ENCODE results near the gene USP3. TPM values are rescaled to one million over a fixed set of nuclear protein-coding genes. Genes with fewer than 3 reads are reported as not detected.

The USP3 gene
- total RNA-seq, 2 donors from 2014 or later: 44.2 to 45.8 TPM

DNA sequence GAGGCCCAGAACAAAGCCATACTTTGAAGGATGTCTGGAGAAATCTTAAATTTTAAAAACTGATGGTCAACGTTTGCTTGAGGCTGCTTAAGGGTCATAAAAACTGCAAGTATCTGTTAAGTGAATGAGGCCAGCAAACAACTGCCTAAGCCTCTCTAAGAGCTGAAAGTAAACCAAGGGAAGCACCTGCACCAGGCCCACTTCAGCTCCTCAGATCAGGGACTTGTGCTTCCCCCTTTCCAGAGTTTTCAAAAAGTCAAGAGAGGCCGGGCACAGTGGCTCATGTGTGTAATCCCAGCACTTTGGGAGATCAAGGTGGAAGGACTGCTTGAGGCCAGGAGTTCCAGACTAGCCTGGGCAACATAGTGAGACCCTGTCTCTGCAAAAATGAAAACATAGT, 101.9 kb downstream of the USP3 start:
- no peak for TF ChIP-seq CTCF (IDR thresholded peaks at IDR 0.05)
- TF ChIP-seq POLR2AphosphoS5 (IDR thresholded peaks at IDR 0.05): no peak
- no peak for TF ChIP-seq POLR2A (IDR thresholded peaks at IDR 0.05)
- H3K36me3 ChIP-seq: no peaks in the 10 kb centered on the region
- no peaks in the 10 kb centered on the region for H3K9me3 ChIP-seq
- intact Hi-C loops (cut with DNase I): no loop called here
- peaks cover 8% of the 10 kb centered on the region for H3K4me1 ChIP-seq (replicated peaks)
- no peak overlapping the region for H3K4me3 ChIP-seq
- DNase-seq (ENCODE audit: low spot score): no peak
- H3K27me3 ChIP-seq (replicated peaks; ENCODE audit: insufficient read depth): no peaks in the 10 kb centered on the region
- WGBS: 48% methylated on average over 2 of the region's 2 CpGs
- no peak overlapping the region for H3K27ac ChIP-seq

DNA sequence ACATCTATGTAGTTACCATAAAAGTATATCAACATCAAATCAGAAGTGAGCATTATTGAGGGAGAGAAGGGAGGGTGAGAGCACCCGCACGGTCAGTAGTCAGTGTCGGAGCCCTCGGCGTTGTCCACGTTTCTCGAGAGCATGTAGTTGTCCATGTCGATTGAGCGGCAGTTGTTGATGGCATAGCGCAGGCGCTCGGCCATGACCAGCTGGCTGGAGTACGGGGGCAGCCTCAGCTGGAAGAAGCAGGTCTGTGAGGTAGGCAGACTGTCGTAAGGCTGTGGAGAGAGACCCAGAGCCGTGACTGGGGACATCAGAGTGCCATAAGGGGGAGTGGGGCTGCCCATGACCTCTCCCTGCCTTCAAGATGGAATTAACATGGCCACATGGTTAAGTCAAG, 104.6 kb downstream of the USP3 start:
- WGBS: 94% methylated on average over 15 of the region's 15 CpGs
- Histone ChIP-seq H3K4me1 (replicated peaks) (peaks cover 10% of the 10 kb centered on the region), H3K4me3 (no peak overlapping the region), H3K27ac (peak overlapping the region in 1 of 2 donors; percentile 55), H3K36me3 (peaks cover 0 to 8% of the 10 kb centered on the region in 2 donors), H3K27me3 (replicated peaks; ENCODE audit: insufficient read depth) (no peaks in the 10 kb centered on the region), H3K9me3 (no peaks in the 10 kb centered on the region)
- TF ChIP-seq POLR2AphosphoS5 (IDR thresholded peaks at IDR 0.05) (no peak), POLR2A (IDR thresholded peaks at IDR 0.05) (no peak)
- DNase-seq (ENCODE audit: low spot score): no peak
- intact Hi-C loops (cut with DNase I): no loop called here

DNA sequence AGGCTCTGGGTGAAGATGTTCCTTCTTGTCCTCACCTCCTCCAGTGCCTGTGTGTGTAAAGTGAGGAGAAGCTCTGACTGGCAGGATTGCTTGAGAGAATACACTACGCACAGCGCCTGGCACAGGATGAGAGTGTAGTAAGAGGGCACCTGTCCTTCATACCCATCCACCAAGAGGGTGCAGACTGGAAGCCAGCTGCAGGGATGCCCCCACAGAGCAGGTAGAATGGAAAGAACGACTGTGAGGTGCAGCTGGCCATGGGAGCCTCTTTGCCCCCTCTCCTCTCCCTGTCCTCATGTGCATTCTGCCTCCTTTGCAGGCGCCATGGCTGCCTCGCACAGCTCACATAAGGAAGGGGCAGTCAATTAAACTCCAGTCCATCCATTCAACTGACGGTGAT, 105.1 kb downstream of the USP3 start:
- Histone ChIP-seq H3K36me3 (peaks cover 0 to 8% of the 10 kb centered on the region in 2 donors), H3K27ac (peak overlapping the region; percentile 55 to 70)
- TF ChIP-seq POLR2A (IDR thresholded peaks at IDR 0.05): no peak
- no peak for TF ChIP-seq CTCF (IDR thresholded peaks at IDR 0.05)
- no peak for TF ChIP-seq POLR2AphosphoS5 (IDR thresholded peaks at IDR 0.05)

GRCh38 chr15:63610209-63610841, 105.9 kb downstream of the USP3 start:
- peak overlapping the region; percentile 55 to 70 for H3K27ac ChIP-seq
- H3K36me3 ChIP-seq: peaks cover 0 to 8% of the 10 kb centered on the region in 2 donors
- no peaks in the 10 kb centered on the region for H3K27me3 ChIP-seq (replicated peaks; ENCODE audit: insufficient read depth)
- H3K4me3 ChIP-seq: no peak overlapping the region
- H3K4me1 ChIP-seq (replicated peaks): peaks cover 10% of the 10 kb centered on the region
- DNase-seq (ENCODE audit: low spot score): peak; percentile 75
- TF ChIP-seq CTCF (IDR thresholded peaks at IDR 0.05): peak; percentile 42 to 82 (median 70)
- TF ChIP-seq POLR2AphosphoS5 (IDR thresholded peaks at IDR 0.05): peak; percentile 83
- no peak for TF ChIP-seq POLR2A (IDR thresholded peaks at IDR 0.05)
- under 1% methylated on average over 6 of the region's 6 CpGs for WGBS
- no peaks in the 10 kb centered on the region for H3K9me3 ChIP-seq
- intact Hi-C loops (cut with DNase I): loop anchor here (5.0 to 10.0 kb wide), 2 partner anchors 284 to 457 kb away; no protein-coding TSS in a partner anchor

More for the DNA sequence above, 105.1 kb downstream of the USP3 start:
- WGBS: 81% methylated on average over 6 of the region's 6 CpGs
- H3K4me1 ChIP-seq (replicated peaks): peaks cover 10% of the 10 kb centered on the region
- no peak for DNase-seq (ENCODE audit: low spot score)
- no peaks in the 10 kb centered on the region for H3K9me3 ChIP-seq
- no peaks in the 10 kb centered on the region for H3K27me3 ChIP-seq (replicated peaks; ENCODE audit: insufficient read depth)
- intact Hi-C loops (cut with DNase I): no loop called here
- no peak overlapping the region for H3K4me3 ChIP-seq

DNA sequence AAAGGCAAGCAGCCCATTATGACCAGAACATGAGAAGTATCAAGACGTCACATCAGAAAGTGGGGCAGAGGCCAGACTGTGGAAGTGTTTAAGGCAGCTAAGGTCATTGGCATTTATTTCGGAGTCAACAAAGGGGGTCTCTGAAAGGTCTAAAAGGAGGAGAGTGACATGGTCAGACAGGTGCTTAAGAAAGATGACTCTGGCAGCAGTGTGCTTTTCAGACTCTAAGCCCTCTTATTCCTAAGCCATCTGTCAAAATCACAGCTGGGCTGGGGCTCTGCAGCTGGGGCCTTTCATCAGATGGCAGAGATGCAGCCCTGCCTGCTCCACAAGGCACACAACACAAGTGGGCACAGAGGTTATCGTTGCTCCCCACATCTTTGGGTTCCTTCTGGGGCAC, 106.8 kb downstream of the USP3 start:
- TF ChIP-seq POLR2A (IDR thresholded peaks at IDR 0.05): no peak
- Histone ChIP-seq H3K27me3 (replicated peaks; ENCODE audit: insufficient read depth) (no peaks in the 10 kb centered on the region), H3K36me3 (peaks cover 0 to 8% of the 10 kb centered on the region in 2 donors), H3K4me1 (replicated peaks) (peaks cover 10% of the 10 kb centered on the region), H3K4me3 (no peak overlapping the region), H3K9me3 (no peaks in the 10 kb centered on the region), H3K27ac (peak overlapping the region; percentile 55 to 70)
- 66% methylated on average over 3 of the region's 3 CpGs for whole genome bisulfite sequencing
- DNase-seq (ENCODE audit: low spot score): no peak
- intact Hi-C loops (cut with DNase I): loop anchor here (5.0 to 10.0 kb wide), 2 partner anchors 284 to 456 kb away; no protein-coding TSS in a partner anchor

DNA sequence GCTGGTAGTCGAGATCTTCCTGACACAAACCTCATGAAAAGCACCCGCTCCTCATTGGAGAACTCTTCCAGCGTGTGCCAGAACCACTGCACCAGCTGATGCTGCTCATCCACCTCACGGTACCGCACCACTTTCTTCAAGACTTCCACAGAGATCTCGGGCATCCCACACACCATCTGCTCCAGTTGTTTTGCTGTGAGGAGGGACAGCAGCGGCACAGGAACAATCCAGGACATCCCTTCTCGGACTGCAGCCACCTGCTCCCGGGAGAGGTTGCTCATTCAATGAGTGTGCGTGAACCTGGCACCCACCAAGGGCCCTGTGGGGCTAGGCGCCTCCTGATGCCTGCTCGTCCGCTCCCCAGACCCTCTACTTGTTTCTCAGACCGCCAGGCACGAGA, 107.9 kb downstream of the USP3 start:
- Histone ChIP-seq H3K36me3 (peaks cover 0 to 8% of the 10 kb centered on the region in 2 donors), H3K4me1 (replicated peaks) (peaks cover 10% of the 10 kb centered on the region), H3K27ac (no peak overlapping the region), H3K4me3 (no peak overlapping the region), H3K9me3 (no peaks in the 10 kb centered on the region), H3K27me3 (replicated peaks; ENCODE audit: insufficient read depth) (no peaks in the 10 kb centered on the region)
- WGBS: 94% methylated on average over 15 of the region's 15 CpGs
- TF ChIP-seq POLR2A (IDR thresholded peaks at IDR 0.05) (no peak), POLR2AphosphoS5 (IDR thresholded peaks at IDR 0.05) (no peak), CTCF (IDR thresholded peaks at IDR 0.05) (no peak)
- no peak for DNase-seq (ENCODE audit: low spot score)
- intact Hi-C loops (cut with DNase I): loop anchor here (5.0 to 10.0 kb wide), 2 partner anchors 283 to 455 kb away; no protein-coding TSS in a partner anchor
